ENCODE results near the gene RNF2.
"Not testable (repeated sequence)": the region's sequence is repeated elsewhere in the genome, so short reads cannot be mapped to it uniquely, and the experiment has no call there.

Gene RNF2

GRCh38 chr1:185044981-185045813 is at the start of gene RNF2:
RNF2 (plus strand) TSS chr1:185045558; CDS start chr1:185087554, 41,996 bp downstream.
- DNase-seq (ENCODE audit: low spot score) = peak; percentile 82

- not testable (repeated sequence) for DNase-seq (ENCODE audit: low spot score)
These were observed 45.4 kb upstream of the RNF2 start for GRCh38 chr1:184999974-185000373.

- not testable (repeated sequence) for DNase-seq (ENCODE audit: low spot score)
These were observed 44.0 kb upstream of the RNF2 start for GRCh38 chr1:185001312-185001880.

GRCh38 chr1:185008838-185009237 is 36.5 kb upstream of the RNF2 start:
- DNase-seq (ENCODE audit: low spot score) = no peak

- DNase-seq (ENCODE audit: low spot score) = no peak
These were observed 35.0 kb upstream of the RNF2 start for GRCh38 chr1:185010361-185010760.

- no peak for DNase-seq (ENCODE audit: low spot score)
These were observed 30.4 kb upstream of the RNF2 start for GRCh38 chr1:185014941-185015340.

- no peak for DNase-seq (ENCODE audit: low spot score)
These were observed 29.7 kb upstream of the RNF2 start for GRCh38 chr1:185015631-185016030.

GRCh38 chr1:185016880-185017279 is 28.5 kb upstream of the RNF2 start:
- DNase-seq (ENCODE audit: low spot score) = no peak

- no peak for DNase-seq (ENCODE audit: low spot score)
These were observed 28.0 kb upstream of the RNF2 start for GRCh38 chr1:185017338-185017737.

- DNase-seq (ENCODE audit: low spot score) = no peak
These were observed 27.4 kb upstream of the RNF2 start for GRCh38 chr1:185017966-185018365.

GRCh38 chr1:185027252-185027882 is 18.0 kb upstream of the RNF2 start:
- DNase-seq (ENCODE audit: low spot score) = no peak

- no peak for DNase-seq (ENCODE audit: low spot score)
These were observed 11.7 kb upstream of the RNF2 start for GRCh38 chr1:185033686-185034085.

- no peak for DNase-seq (ENCODE audit: low spot score)
These were observed 10.1 kb upstream of the RNF2 start for GRCh38 chr1:185035258-185035657.

- no peak for DNase-seq (ENCODE audit: low spot score)
These were observed 6.5 kb upstream of the RNF2 start for GRCh38 chr1:185038813-185039376.

- DNase-seq (ENCODE audit: low spot score) = no peak
These were observed 5.5 kb upstream of the RNF2 start for GRCh38 chr1:185039726-185040407.

- DNase-seq (ENCODE audit: low spot score) = no peak
These were observed 5.0 kb upstream of the RNF2 start for GRCh38 chr1:185040408-185040735.

- no peak for DNase-seq (ENCODE audit: low spot score)
These were observed 3.6 kb upstream of the RNF2 start for GRCh38 chr1:185041742-185042141.

GRCh38 chr1:185042737-185043136 is 2.6 kb upstream of the RNF2 start:
- no peak for DNase-seq (ENCODE audit: low spot score)

GRCh38 chr1:185044387-185044786 is 971 bp upstream of the RNF2 start:
- DNase-seq (ENCODE audit: low spot score) = no peak

GRCh38 chr1:185045814-185046492 is 595 bp downstream of the RNF2 start:
- DNase-seq (ENCODE audit: low spot score) = peak; percentile 35

GRCh38 chr1:185046668-185047067 is 1.3 kb downstream of the RNF2 start:
- DNase-seq (ENCODE audit: low spot score) = no peak

- DNase-seq (ENCODE audit: low spot score) = no peak
These were observed 4.3 kb downstream of the RNF2 start for GRCh38 chr1:185049670-185050069.

Data from hematopoietic multipotent progenitor cell treated with erythropoietin and hydrocortisone succinate and interleukin-3 and kit ligand, for 15 days (in vitro differentiated cells).